HG03460 (cell line): ENCODE measurements around the gene COL4A2.

Experiments
- ATAC-seq: cut with Tn5 transposase; IDR thresholded peaks from one replicate; pipeline ENCODE4 v1.9.1; 2021; ENCODE audit not compliant: unreplicated experiment

COL4A2 gene

GRCh38 chr13:110433014-110433413, 125.9 kb downstream of the COL4A2 start:
- ATAC-seq: no peak

GRCh38 chr13:110434629-110435028, 127.5 kb downstream of the COL4A2 start:
- no peak for ATAC-seq

- no peak for ATAC-seq
Measured at GRCh38 chr13:110435331-110435730, 128.2 kb downstream of the COL4A2 start.

GRCh38 chr13:110436276-110436675, 129.2 kb downstream of the COL4A2 start:
- no peak for ATAC-seq

- no peak for ATAC-seq
Measured at GRCh38 chr13:110436786-110437370, 129.8 kb downstream of the COL4A2 start.

- no peak for ATAC-seq
Measured at GRCh38 chr13:110438211-110438610, 131.1 kb downstream of the COL4A2 start.

- no peak for ATAC-seq
Measured at GRCh38 chr13:110438776-110439175, 131.7 kb downstream of the COL4A2 start.

GRCh38 chr13:110440946-110441731, 134.1 kb downstream of the COL4A2 start:
- ATAC-seq: no peak

GRCh38 chr13:110442930-110443621, 136.0 kb downstream of the COL4A2 start:
- no peak for ATAC-seq

- no peak for ATAC-seq
Measured at GRCh38 chr13:110443622-110444225, 136.6 kb downstream of the COL4A2 start.

- ATAC-seq: no peak
Measured at GRCh38 chr13:110444226-110444653, 137.2 kb downstream of the COL4A2 start.

- peak; percentile 43 for ATAC-seq
Measured at GRCh38 chr13:110445183-110445582, 138.1 kb downstream of the COL4A2 start.

GRCh38 chr13:110445722-110446574, 138.9 kb downstream of the COL4A2 start:
- no peak for ATAC-seq

GRCh38 chr13:110446575-110446890, 139.4 kb downstream of the COL4A2 start:
- ATAC-seq: no peak

- ATAC-seq: no peak
Measured at GRCh38 chr13:110447058-110447511, 140.0 kb downstream of the COL4A2 start.

- no peak for ATAC-seq
Measured at GRCh38 chr13:110447801-110448200, 140.7 kb downstream of the COL4A2 start.

GRCh38 chr13:110448230-110448629, 141.1 kb downstream of the COL4A2 start:
- no peak for ATAC-seq

- no peak for ATAC-seq
Measured at GRCh38 chr13:110448677-110449076, 141.6 kb downstream of the COL4A2 start.

GRCh38 chr13:110449219-110450015, 142.3 kb downstream of the COL4A2 start:
- no peak for ATAC-seq
